Measurements from ENCODE around the gene CDC42SE2. TPM values are rescaled to one million over a fixed set of nuclear protein-coding genes. Genes with fewer than 3 reads are reported as not detected.
"Not testable (repeated sequence)": the region's sequence is repeated elsewhere in the genome, so short reads cannot be mapped to it uniquely, and the experiment has no call there.

Gene CDC42SE2
- total RNA-seq, 1 donor from 2014 or later: 12.8 TPM

- intact Hi-C loops (cut with DNase I): no loop called here
- no peaks in the 10 kb centered on the region for H3K9me3 ChIP-seq
- no peak overlapping the region for H3K4me3 ChIP-seq
- no peak overlapping the region for H3K27ac ChIP-seq
- no peaks in the 10 kb centered on the region for H3K27me3 ChIP-seq
- no peak for TF ChIP-seq CTCF (IDR thresholded peaks at IDR 0.05)
- no peak for DNase-seq (ENCODE audit: low spot score in 2 of 2)
- peaks cover 0 to 15% of the 10 kb centered on the region in 2 donors for H3K4me1 ChIP-seq
- H3K36me3 ChIP-seq: no peaks in the 10 kb centered on the region
Measured at GRCh38 chr5:131377346-131377745, 113.5 kb downstream of the CDC42SE2 start.

- Histone ChIP-seq H3K4me3 (no peak overlapping the region), H3K27me3 (no peaks in the 10 kb centered on the region), H3K4me1 (peaks cover 0 to 15% of the 10 kb centered on the region in 2 donors), H3K27ac (no peak overlapping the region), H3K9me3 (no peaks in the 10 kb centered on the region), H3K36me3 (no peaks in the 10 kb centered on the region)
- intact Hi-C loops (cut with DNase I): no loop called here
- no peak for TF ChIP-seq CTCF (IDR thresholded peaks at IDR 0.05)
- DNase-seq (ENCODE audit: low spot score in 2 of 2): no peak
Measured at GRCh38 chr5:131377785-131378325, 114.0 kb downstream of the CDC42SE2 start.

GRCh38 chr5:131378721-131379541 is 115.1 kb downstream of the CDC42SE2 start:
- no peak overlapping the region for H3K4me3 ChIP-seq
- H3K36me3 ChIP-seq: no peaks in the 10 kb centered on the region
- DNase-seq (ENCODE audit: low spot score in 2 of 2): no peak
- no peaks in the 10 kb centered on the region for H3K27me3 ChIP-seq
- peak overlapping the region; percentile 31 to 44 for H3K27ac ChIP-seq
- intact Hi-C loops (cut with DNase I): no loop called here
- TF ChIP-seq CTCF (IDR thresholded peaks at IDR 0.05): no peak
- H3K4me1 ChIP-seq: peaks cover 0 to 15% of the 10 kb centered on the region in 2 donors
- no peaks in the 10 kb centered on the region for H3K9me3 ChIP-seq

GRCh38 chr5:131379723-131380122 is 115.9 kb downstream of the CDC42SE2 start:
- intact Hi-C loops (cut with DNase I): loop anchor here (10.0 kb wide), 1 partner anchor 115 kb away; the partner anchor contains the start of gene CDC42SE2
- no peak for TF ChIP-seq CTCF (IDR thresholded peaks at IDR 0.05)
- no peak overlapping the region for H3K4me3 ChIP-seq

GRCh38 chr5:131380238-131380637 is 116.4 kb downstream of the CDC42SE2 start:
- not testable (repeated sequence) for H3K4me3 ChIP-seq; H3K36me3 ChIP-seq; H3K27ac ChIP-seq; H3K27me3 ChIP-seq; DNase-seq (ENCODE audit: low spot score in 2 of 2); H3K9me3 ChIP-seq
- peaks cover 0 to 18% of the 10 kb centered on the region in 2 donors for H3K4me1 ChIP-seq
- intact Hi-C loops (cut with DNase I): loop anchor here (10.0 kb wide), 1 partner anchor 115 kb away; the partner anchor contains the start of gene CDC42SE2

More at GRCh38 chr5:131379723-131380122, 115.9 kb downstream of the CDC42SE2 start:
- no peak for DNase-seq (ENCODE audit: low spot score in 2 of 2)
- no peaks in the 10 kb centered on the region for H3K27me3 ChIP-seq
- H3K36me3 ChIP-seq: no peaks in the 10 kb centered on the region
- H3K4me1 ChIP-seq: peaks cover 0 to 18% of the 10 kb centered on the region in 2 donors
- H3K27ac ChIP-seq: peak overlapping the region in 1 of 2 donors; percentile 31
- H3K9me3 ChIP-seq: no peaks in the 10 kb centered on the region

GRCh38 chr5:131381021-131381420 is 117.2 kb downstream of the CDC42SE2 start:
- no peak for TF ChIP-seq CTCF (IDR thresholded peaks at IDR 0.05)
- Histone ChIP-seq H3K36me3 (peaks cover 0 to 1% of the 10 kb centered on the region in 2 donors), H3K4me3 (no peak overlapping the region), H3K27me3 (no peaks in the 10 kb centered on the region), H3K4me1 (peaks cover 0 to 15% of the 10 kb centered on the region in 2 donors), H3K9me3 (no peaks in the 10 kb centered on the region), H3K27ac (no peak overlapping the region)
- no peak for DNase-seq (ENCODE audit: low spot score in 2 of 2)
- intact Hi-C loops (cut with DNase I): loop anchor here (10.0 kb wide), 1 partner anchor 116 kb away; the partner anchor contains the start of gene CDC42SE2
